Endometrium (tissue), 2 donors: ENCODE results near the gene LYPD5.

Source experiments
- FAIRE-seq: peaks from 2 replicates; lab custom pipeline; 2012; peaks lifted over from hg19 to GRCh38; lab: Jason Lieb, UNC
- donor health status: control.
- donor health status: control.

Gene LYPD5

DNA sequence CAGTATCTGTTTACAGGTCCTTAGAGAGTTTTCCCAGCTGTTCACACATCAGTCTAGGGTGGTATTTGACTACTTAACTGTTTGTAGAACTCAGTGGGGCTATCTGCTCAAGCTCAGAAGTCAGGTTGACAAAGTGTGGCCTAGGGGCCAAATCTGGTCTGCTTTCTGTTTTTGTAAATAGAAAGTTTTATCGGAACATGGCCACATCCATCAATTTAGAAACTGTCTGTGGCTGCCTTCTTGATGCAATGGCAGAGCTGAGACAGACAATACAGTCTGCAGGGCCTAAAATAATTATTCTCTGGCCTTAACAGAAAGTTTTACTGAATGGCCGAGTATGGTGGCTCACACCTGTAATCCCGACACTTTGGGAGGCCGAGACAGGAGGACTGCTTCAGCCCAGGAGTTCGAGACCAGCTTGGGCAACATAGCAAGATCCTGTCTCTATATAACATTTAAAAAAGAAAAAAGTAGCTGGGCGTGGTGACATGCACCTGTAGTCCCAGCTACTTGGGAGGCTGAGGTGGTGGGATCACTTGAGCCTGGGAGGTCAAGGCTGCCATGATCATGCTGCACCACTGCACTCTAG is 49.9 kb downstream of the LYPD5 start:
- FAIRE-seq: no peak

- FAIRE-seq: no peak
Measured at GRCh38 chr19:43751466-43752220, 50.6 kb downstream of the LYPD5 start.

GRCh38 chr19:43749898-43750297 is 52.3 kb downstream of the LYPD5 start:
- FAIRE-seq: no peak

- no peak for FAIRE-seq
Measured at GRCh38 chr19:43749152-43749551, 53.1 kb downstream of the LYPD5 start.

GRCh38 chr19:43748685-43749084 is 53.6 kb downstream of the LYPD5 start:
- FAIRE-seq: no peak

DNA sequence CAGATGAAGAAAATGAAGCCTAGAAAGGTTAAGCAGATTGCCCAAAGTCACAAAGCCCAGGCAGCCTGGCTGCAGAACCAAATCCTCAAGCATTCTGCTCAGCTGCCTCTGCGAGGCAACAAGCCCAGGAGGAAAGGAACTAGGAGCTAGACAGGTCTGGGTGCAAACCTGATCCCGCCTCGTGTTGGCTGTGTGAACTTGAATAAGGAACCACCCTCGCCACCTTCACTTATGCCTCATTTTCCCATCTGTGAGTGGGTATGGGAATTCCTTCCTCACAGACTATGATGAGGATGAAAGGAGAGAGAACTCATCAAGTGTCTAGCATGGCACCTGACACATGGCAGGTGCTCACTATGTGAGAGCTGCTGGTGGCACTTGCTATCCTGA is 54.0 kb downstream of the LYPD5 start:
- no peak for FAIRE-seq

DNA sequence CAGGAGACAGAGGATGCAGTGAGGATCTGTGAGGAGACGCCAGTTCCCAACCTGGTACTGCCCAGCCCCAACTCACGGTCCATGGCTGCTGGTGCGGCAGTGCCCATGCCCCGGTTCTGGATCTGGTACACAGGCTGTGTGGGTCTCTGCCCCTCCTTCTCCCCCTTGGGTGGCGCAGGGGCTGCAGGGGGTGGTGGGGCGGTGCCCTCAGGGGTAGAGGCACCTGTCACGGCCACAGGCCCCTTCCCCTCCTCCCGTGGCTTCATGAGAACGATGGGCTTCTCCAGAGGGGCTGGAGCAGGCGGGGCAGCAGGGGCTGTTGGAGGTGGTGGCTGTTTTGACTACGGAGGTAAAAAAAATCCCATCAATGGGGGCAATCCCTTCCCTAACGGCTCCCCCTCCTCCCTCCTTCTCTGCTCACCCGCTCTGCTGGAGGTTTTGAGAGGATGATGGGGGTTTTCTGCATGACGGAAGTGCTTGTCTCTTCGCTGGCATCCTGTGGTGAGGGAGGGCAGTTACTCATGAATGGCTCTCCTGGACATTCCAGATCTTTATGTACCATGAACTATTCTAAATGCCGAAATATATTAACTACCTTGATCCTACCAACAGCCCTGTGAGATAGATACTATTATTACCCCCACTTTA is 54.6 kb downstream of the LYPD5 start:
- FAIRE-seq: no peak
